ENCODE results near the gene BICC1.

DNA sequence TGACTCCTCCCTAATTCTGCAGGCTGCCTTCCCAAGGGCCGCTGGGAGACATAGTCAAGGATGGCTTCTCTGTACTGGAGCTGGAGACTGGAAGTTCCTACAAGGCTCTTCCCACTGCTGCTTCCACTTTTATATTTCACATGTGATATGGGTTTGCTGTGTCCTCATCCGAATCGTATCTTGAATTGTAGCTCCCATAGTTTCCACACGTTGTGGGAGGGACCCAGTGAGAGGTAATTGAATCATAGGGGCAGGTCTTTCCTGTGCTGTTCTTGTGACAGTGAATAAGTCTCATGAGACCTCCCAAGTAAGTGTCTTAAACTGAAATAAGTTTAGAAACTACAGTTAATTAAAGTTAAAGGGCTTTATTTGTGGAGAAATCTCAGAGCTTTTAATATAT lies 47.0 kb upstream of the BICC1 start:
- TF ChIP-seq, protein P1, sequence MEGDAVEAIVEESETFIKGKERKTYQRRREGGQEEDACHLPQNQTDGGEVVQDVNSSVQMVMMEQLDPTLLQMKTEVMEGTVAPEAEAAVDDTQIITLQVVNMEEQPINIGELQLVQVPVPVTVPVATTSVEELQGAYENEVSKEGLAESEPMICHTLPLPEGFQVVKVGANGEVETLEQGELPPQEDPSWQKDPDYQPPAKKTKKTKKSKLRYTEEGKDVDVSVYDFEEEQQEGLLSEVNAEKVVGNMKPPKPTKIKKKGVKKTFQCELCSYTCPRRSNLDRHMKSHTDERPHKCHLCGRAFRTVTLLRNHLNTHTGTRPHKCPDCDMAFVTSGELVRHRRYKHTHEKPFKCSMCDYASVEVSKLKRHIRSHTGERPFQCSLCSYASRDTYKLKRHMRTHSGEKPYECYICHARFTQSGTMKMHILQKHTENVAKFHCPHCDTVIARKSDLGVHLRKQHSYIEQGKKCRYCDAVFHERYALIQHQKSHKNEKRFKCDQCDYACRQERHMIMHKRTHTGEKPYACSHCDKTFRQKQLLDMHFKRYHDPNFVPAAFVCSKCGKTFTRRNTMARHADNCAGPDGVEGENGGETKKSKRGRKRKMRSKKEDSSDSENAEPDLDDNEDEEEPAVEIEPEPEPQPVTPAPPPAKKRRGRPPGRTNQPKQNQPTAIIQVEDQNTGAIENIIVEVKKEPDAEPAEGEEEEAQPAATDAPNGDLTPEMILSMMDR (IDR thresholded peaks at IDR 0.05 in 2 of 3, conservative IDR thresholded peaks at IDR 0.05 in 1 of 3; ENCODE audit: borderline replicate concordance in 1 of 3, insufficient read depth in 1 of 3, low read depth in 2 of 3, low read length in 2 of 3) = no peak
- no peak for TF ChIP-seq SIN3A (IDR thresholded peaks at IDR 0.05; ENCODE audit: low read depth)
- TF ChIP-seq EZH2phosphoT487 (IDR thresholded peaks at IDR 0.05; ENCODE audit: borderline replicate concordance) = no peak
- no peak for TF ChIP-seq MAX (IDR thresholded peaks at IDR 0.05)
- no peak for TF ChIP-seq ZBTB33 (IDR thresholded peaks at IDR 0.05; ENCODE audit: extremely low read depth, insufficient replicate concordance, low read length)
- no peak for TF ChIP-seq JUND (IDR thresholded peaks at IDR 0.05)
- no peak for TF ChIP-seq POLR2A (IDR thresholded peaks at IDR 0.05; ENCODE audit: borderline replicate concordance, extremely low read depth, insufficient read depth, insufficient read length)
- TF ChIP-seq EZH2 (IDR thresholded peaks at IDR 0.05) = no peak
- no peak for TF ChIP-seq ZNF274 (IDR thresholded peaks at IDR 0.05; ENCODE audit: low read depth, low read length)
- TF ChIP-seq SP1 (IDR thresholded peaks at IDR 0.05; ENCODE audit: low read depth) = no peak
- TF ChIP-seq EGR1 (IDR thresholded peaks at IDR 0.05; ENCODE audit: low read depth) = no peak
- no peak for TF ChIP-seq TCF7L2 (IDR thresholded peaks at IDR 0.05; ENCODE audit: borderline replicate concordance, extremely low read depth, insufficient read depth, insufficient read length)
- no peak for TF ChIP-seq ZFX (IDR thresholded peaks at IDR 0.05)
- TF ChIP-seq CBX3 (IDR thresholded peaks at IDR 0.05; ENCODE audit: low read depth) = no peak
